GM19452 (cell line): ENCODE measurements around the gene GRIN3B.

Experiments used
- ATAC-seq: cut with Tn5 transposase; IDR thresholded peaks from one replicate; pipeline ENCODE4 v1.9.1; 2021; ENCODE audit not compliant: unreplicated experiment

The GRIN3B gene

DNA sequence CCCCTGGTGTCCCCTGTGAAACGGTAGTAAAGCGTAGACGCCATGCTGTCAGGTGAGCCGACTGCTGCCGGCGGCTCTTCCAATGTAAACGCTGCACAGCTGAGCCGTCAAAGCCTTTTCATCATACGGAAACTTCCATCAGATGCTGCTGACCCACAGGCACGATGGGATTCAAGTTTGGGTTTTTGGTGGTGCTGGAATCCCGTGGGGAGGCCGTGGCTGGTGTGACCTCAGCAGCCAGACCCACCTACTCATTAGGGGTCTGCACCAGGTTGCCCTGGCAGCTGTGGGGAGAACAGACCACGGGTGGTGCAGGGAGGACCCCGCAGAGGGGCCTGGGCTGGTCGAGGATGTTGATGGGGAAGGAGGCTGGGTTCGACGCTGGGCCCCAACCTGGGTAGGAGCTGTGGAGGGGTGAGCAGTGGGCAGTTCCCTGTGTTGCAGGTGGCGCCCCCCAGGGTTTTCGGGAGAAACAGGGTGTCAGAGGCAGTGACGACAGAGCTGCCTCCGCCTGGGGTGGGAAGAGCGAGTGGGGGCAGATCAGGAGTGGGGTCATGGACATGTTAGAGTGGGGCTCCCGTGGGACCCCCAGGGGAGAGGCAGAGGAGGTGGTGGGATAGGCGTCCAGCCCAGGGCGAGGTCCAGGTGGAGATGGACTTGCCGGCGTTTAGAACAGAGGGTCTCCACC, 6.6 kb downstream of the GRIN3B start:
- no peak for ATAC-seq

GRCh38 chr19:1007399-1008251, 7.4 kb downstream of the GRIN3B start:
- no peak for ATAC-seq

DNA sequence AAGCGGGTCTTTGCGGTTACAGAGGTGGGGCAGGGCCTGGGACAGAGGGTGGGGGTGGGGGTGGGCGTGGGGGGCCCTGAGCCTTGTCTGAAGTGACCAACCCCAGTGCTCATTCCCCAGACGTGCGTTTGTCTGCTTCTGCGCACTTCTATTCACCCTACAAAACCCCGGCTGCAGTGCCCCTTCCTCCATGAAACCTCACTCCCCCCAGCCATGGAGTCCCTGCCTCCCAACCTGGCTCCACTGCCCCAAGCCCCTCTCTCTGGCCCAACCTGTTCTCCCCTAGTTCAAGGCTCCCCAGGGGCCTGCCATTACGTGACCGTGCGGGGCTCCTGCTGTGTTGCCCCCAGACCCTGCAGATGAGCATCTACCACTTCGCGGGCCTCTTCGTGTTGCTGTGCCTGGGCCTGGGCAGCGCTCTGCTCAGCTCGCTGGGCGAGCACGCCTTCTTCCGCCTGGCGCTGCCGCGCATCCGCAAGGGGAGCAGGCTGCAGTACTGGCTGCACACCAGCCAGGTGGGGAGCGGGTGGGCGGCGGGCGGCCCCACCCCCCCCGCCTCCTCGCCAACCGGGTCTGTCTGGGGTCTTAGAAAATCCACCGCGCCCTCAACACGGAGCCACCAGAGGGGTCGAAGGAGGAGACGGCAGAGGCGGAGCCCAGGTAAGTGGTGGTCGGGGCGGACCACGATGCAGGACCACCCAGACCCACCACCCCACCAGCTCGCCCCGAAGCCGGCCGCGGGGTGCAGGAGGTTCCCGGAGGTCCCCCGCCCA, 8.2 kb downstream of the GRIN3B start:
- ATAC-seq: no peak

DNA sequence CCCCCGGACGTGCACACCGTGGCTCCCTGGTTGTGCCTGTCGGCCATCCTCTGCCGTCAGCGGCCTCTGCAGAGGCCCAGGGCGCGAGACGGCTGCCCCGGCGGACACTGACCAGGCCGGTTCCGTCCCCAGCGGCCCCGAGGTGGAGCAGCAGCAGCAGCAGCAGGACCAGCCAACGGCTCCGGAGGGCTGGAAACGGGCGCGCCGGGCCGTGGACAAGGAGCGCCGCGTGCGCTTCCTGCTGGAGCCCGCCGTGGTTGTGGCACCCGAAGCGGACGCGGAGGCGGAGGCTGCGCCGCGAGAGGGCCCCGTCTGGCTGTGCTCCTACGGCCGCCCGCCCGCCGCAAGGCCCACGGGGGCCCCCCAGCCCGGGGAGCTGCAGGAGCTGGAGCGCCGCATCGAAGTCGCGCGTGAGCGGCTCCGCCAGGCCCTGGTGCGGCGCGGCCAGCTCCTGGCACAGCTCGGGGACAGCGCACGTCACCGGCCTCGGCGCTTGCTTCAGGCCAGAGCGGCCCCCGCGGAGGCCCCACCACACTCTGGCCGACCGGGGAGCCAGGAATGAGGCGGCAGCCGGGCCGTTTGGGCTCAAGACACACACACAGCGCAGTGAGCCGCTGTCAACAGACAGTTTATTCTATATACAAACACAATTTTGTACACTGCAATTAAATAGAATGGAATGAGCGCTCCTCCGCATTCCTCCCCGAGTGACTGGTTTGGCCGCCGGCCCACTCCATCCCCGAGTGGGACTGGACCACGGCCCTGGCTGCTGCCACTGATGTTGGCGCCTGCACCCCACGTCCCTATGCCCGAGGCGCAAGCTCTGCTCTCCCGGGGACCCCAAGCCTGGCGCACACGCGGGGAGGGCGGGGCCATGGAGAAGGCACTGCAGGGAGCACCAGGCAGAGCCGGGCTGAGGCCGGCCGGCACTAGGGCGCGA, 9.1 kb downstream of the GRIN3B start:
- ATAC-seq: no peak

- ATAC-seq: no peak
These were observed 9.8 kb downstream of the GRIN3B start for GRCh38 chr19:1009981-1010538.

GRCh38 chr19:1010586-1011510, 10.6 kb downstream of the GRIN3B start:
- no peak for ATAC-seq

GRCh38 chr19:1011831-1012333, 11.7 kb downstream of the GRIN3B start:
- ATAC-seq: no peak

- ATAC-seq: no peak
These were observed 12.1 kb downstream of the GRIN3B start for GRCh38 chr19:1012334-1012733.

DNA sequence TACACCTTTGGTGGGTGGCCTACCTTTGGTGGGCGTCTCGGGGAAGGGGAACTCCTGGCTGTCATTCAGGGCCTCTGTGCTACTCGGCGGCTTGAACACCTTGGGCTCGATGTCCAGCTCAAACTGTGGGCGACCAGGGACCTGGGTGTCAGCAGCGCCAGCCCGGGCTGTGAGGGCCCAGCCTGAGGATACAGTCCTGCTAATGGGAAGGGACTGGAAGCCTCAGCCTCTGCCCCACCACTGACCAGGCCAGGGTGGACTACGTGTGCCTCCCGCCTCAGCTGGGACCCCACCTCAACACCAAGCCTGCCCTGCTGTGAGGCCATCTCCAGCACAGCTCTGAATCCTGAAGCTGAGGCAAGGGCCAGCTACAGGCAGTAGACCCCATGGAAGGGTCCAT, 13.0 kb downstream of the GRIN3B start:
- ATAC-seq: no peak

DNA sequence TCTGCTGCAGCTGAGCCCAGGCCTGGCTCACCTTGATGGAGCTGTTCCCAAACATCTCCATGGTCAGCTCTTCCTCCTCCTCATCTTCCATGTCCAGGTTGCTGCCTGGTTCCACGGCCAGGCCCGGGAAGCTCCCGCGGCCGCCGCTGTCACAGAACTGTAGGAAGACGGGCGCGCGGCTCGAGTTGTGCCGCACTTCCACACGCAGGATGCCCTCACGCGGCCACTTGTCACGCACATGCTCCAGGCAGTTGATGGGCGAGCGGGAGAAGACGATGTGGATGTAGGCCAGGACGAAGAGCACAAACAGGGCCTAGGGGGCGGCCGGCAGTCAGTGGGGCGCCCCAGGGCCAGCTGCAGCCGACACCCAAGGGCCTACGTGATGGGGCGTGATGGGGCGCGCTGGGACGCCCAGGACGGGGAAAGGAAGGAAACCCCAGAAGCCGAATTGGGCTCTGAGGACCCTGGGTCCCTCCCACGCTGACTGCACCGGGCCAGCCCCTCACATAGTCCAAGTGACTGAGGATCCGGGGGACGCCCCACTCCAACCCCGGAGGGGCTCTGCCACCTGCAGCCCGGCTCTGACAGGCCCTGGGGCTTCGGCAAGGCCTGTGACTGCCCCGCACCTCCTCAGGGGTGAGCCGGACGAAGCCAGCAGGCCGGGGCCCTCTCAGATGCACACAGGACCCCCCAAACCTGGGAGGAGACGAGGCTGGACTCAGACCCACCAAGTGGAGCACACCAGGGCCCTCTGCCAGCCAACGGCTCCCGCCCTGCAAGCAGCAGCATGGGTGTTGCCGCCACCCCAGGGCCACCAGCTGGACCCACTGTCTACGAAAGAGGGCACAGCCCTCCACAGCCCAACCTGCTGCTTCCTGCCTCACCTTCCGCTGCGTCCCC, 14.2 kb downstream of the GRIN3B start:
- ATAC-seq: no peak

DNA sequence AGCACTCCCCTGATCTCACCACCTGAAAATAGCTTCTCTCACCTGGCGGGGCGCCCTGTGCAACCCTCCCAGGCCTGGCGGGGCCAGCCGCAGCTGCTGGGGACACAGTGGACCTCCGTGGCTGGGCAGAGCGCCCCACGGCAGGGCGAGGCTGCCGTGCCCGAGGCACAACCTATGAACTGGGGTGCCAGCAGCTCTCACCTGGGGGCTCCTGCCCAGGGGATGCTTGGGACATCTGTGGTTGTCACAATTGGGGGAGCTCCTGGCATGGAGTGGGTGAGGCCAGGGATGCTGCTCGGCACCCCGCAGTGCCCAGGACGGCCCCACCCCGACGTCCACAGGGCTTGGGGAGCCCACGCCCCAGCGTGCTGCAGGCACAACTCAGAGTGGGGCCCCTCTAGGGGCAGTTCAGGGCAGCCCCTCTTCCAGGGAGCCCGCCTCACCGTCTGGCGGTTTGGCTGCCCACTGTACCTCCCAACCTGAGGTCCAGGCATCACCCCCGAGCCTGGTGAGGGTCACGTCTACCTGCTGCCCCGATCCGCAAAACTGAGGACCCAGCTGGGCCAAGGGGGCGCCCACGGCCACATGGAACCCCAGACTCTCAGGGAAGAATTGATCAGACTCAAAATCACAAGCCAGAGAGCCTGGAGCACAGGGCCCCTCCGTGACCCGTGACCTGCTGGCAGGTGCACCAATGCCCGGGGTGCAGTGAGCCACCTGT, 15.0 kb downstream of the GRIN3B start:
- no peak for ATAC-seq

DNA sequence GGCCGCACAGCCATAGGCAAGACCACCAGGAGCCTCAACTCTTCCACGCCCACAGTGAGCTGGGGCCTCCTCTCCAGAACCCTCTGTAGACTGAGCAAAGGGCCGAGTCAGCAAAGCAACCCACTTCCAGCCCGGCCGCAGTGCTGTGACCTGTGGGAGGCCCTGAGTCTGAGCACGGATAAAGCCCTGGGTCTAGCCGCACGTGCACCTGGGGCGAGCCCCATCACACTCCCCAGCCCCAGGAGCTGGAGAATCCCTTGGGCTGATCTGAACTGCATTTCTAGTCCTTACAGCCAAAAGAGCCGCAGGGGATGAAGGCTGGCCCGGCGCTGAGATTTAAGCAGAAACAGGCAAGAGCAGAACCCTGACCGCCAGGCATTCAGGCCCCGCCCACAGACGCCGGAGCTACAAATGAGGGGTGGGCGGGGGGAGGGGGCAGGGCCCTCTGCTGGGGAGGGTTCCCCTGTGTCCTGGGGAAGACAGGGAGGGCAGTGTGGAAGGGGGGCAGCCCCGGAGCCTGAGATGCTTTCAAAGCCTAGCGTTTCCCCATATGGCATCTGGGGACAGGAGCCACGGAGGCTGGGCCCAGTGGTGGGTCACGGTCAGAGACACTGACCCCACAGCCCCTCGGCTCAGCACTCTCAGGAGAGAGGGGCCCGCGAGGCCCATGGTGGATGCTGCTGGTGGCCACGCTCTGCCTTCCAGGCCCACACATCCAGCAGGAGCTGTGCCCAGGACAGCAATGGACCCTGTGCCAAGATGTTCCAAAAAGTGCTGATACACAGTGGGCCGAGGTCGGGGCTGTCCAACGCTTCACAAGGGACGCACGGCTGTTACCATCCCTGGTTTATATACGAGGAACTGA, 15.8 kb downstream of the GRIN3B start:
- no peak for ATAC-seq

- ATAC-seq: no peak
These were observed 16.5 kb downstream of the GRIN3B start for GRCh38 chr19:1016647-1017114.

GRCh38 chr19:1017115-1017905, 17.1 kb downstream of the GRIN3B start:
- ATAC-seq: no peak

DNA sequence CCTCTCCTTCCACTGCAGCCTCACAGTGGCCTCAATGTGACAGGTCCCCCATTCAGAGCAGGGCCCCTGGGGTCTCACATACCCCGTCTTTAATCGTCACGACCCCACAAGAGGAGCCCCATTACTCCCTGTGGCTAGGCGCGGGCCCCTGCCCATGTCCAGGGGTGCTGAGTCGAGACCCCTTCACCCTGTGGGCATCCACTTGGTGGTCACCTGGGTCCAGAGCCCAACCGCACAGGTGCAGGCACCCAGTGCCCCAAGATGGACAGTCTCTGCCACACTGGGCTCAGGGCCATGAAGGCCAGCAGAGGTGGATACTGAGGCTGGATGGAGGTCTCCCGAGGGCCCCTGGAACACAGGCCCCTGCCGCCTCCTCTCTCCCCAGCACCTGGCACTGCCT, 17.7 kb downstream of the GRIN3B start:
- no peak for ATAC-seq
